OCI-LY7 (cell line): Measurements from ENCODE around the gene AKIRIN2. TPM values are rescaled to one million over a fixed set of nuclear protein-coding genes. Genes with fewer than 3 reads are reported as not detected.

Source experiments
- BruUV-seq: library from RNA; stranded (reverse); fragments of 400-500 nt; replicated peaks from 2 replicates; lab custom pipeline; 2021; lab: Mats Ljungman, UMichigan
- CTCF ChIA-PET: fragments of 300-600 bp; sonication (Branson Sonifier 250); formaldehyde crosslinking; loops from one replicate; lab custom pipeline; 2022; ENCODE audit warnings: antibody characterized with exemption; ENCODE audit not compliant: unreplicated experiment; lab: Charles Lee
- POLR2A ChIA-PET: fragments of 300-600 bp; sonication (Branson Sonifier 250); formaldehyde crosslinking; loops from one replicate; lab custom pipeline; 2022; ENCODE audit warnings: antibody characterized with exemption; lab: Charles Lee
- DNase-seq: peaks from one replicate; pipeline ENCODE4 v3.0.0-alpha.2; 2015; ENCODE audit warnings: low spot score
- H2AFZ ChIP-seq: fragments of 200-600 bp; sonication (generic), shearing (Covaris generic); 2 replicates; pipeline ENCODE4 v1.6.1; 2014; ENCODE audit warnings: mild to moderate bottlenecking, antibody characterized with exemption, low read length, moderate library complexity
- H3K27ac ChIP-seq: fragments of 200-600 bp; sonication (generic); 2 replicates; pipeline ENCODE4 v1.5.1; 2014; ENCODE audit warnings: mixed run types, low read depth, mild to moderate bottlenecking, moderate library complexity, low read length, inconsistent platforms; ENCODE audit not compliant: poor library complexity, severe bottlenecking
- H3K36me3 ChIP-seq: fragments of 200-600 bp; sonication (generic); 2 replicates; pipeline ENCODE4 v1.6.1; 2014; ENCODE audit warnings: mild to moderate bottlenecking, antibody characterized with exemption, low read length, moderate library complexity, mixed read lengths; ENCODE audit not compliant: insufficient read depth
- H3K4me1 ChIP-seq: fragments of 200-600 bp; sonication (generic); 2 replicates; pipeline ENCODE4 v1.5.1; 2014; ENCODE audit warnings: mild to moderate bottlenecking, low read length; ENCODE audit not compliant: insufficient read depth, poor library complexity, severe bottlenecking
- H3K4me2 ChIP-seq: fragments of 200-600 bp; sonication (generic); 2 replicates; pipeline ENCODE4 v1.6.1; 2014; ENCODE audit warnings: mild to moderate bottlenecking, low read length
- H3K4me3 ChIP-seq: fragments of 200-600 bp; sonication (generic); 2 replicates; pipeline ENCODE4 v1.5.1; 2014; ENCODE audit warnings: mild to moderate bottlenecking, low read depth, low read length; ENCODE audit not compliant: poor library complexity, severe bottlenecking
- H3K79me2 ChIP-seq: fragments of 200-600 bp; sonication (generic); 2 replicates; pipeline ENCODE4 v1.6.1; 2016; ENCODE audit warnings: low read depth, mild to moderate bottlenecking, low read length, moderate library complexity, mixed read lengths; ENCODE audit not compliant: insufficient read depth
- H3K9me2 ChIP-seq: fragments of 200-600 bp; sonication (generic); 2 replicates; pipeline ENCODE4 v1.6.1; 2016; ENCODE audit warnings: mild to moderate bottlenecking, low read length, mixed read lengths; ENCODE audit not compliant: insufficient read depth
- H3K9me3 ChIP-seq: fragments of 200-600 bp; sonication (generic); 2 replicates; pipeline ENCODE4 v1.6.1; 2014; ENCODE audit warnings: mild to moderate bottlenecking, mixed run types, low read length, mixed read lengths
- H4K20me1 ChIP-seq: fragments of 200-600 bp; sonication (generic); 2 replicates; pipeline ENCODE4 v1.6.1; 2014; ENCODE audit warnings: mild to moderate bottlenecking, antibody characterized with exemption, low read length, moderate library complexity, mixed read lengths; ENCODE audit not compliant: insufficient read depth
- CTCF ChIP-seq: fragments of 200-600 bp; sonication (generic); conservative IDR thresholded peaks from 2 replicates; pipeline ENCODE4 v1.5.1; 2014; ENCODE audit warnings: mild to moderate bottlenecking, antibody characterized with exemption, low read length, moderate library complexity, mixed read lengths
- EZH2phosphoT487 ChIP-seq: fragments of 200-600 bp; sonication (generic); IDR thresholded peaks from 2 replicates; pipeline ENCODE4 v1.6.1; 2018; ENCODE audit warnings: low read depth, borderline replicate concordance, mild to moderate bottlenecking, mixed run types, antibody characterized with exemption, low read length, moderate library complexity, mixed read lengths
- intact Hi-C: fragments of 100-400 bp; cut with micrococcal nuclease; formaldehyde crosslinking; loops from one replicate; pipeline ENCODE4 v1.10.0; 2022; ENCODE audit not compliant: unreplicated experiment
- total RNA-seq, 2 experiments: library from RNA; depleted of rRNA in 1 of 2; stranded (reverse); fragments of >200 nt in 1 of 2; shearing (Covaris generic) in 1 of 2; gene quantifications; 2 replicates each; pipeline ENCODE4 v1.2.3, GENCODE V29; 2014 to 2022

The AKIRIN2 gene
- total RNA-seq, 2 experiments from 2014 or later, result 70.4 to 127 TPM

GRCh38 chr6:87674290-87674689 lies 27.7 kb downstream of the AKIRIN2 start:
- H3K27ac ChIP-seq, result no peak overlapping the region
- H3K9me3 ChIP-seq, result no peaks in the 10 kb centered on the region
- H4K20me1 ChIP-seq, result no peaks in the 10 kb centered on the region
- no peak overlapping the region for H3K4me3 ChIP-seq
- intact Hi-C loops, result no loop called here
- H2AFZ ChIP-seq, result no peak overlapping the region
- peaks cover 6% of the 10 kb centered on the region for H3K4me1 ChIP-seq
- H3K36me3 ChIP-seq, result peaks cover 97% of the 10 kb centered on the region
- DNase-seq, result no peak
- no peaks in the 10 kb centered on the region for H3K9me2 ChIP-seq
- peaks cover 30% of the 10 kb centered on the region; the same call in 1 of the 2 replicates for H3K79me2 ChIP-seq
- ChIA-PET CTCF (interaction anchor here (0.6 kb wide), 1 partner anchor 10 kb away, joined by 3 read pairs; no protein-coding TSS in a partner anchor), POLR2A (interaction anchor here (1.3 kb wide), 1 partner anchor 8 kb away, joined by 4 read pairs; no protein-coding TSS in a partner anchor)
- BruUV-seq, result no TSS peak
- no peak overlapping the region for H3K4me2 ChIP-seq
- TF ChIP-seq EZH2phosphoT487 (no peak), CTCF (no peak)

- H3K9me3 ChIP-seq, result no peaks in the 10 kb centered on the region
- TF ChIP-seq EZH2phosphoT487 (no peak), CTCF (no peak)
- H2AFZ ChIP-seq, result no peak overlapping the region
- intact Hi-C loops, result no loop called here
- H3K4me3 ChIP-seq, result no peak overlapping the region
- no peaks in the 10 kb centered on the region for H4K20me1 ChIP-seq
- H3K27ac ChIP-seq, result no peak overlapping the region
- peaks cover 95% of the 10 kb centered on the region for H3K36me3 ChIP-seq
- POLR2A ChIA-PET, result interaction anchor here (0.6 to 1.3 kb wide), 5 partner anchors 9 to 143 kb away, joined by 3 to 4 read pairs (median 4); no protein-coding TSS in a partner anchor
- no peak for DNase-seq
- no peak overlapping the region for H3K4me2 ChIP-seq
- H3K9me2 ChIP-seq, result no peaks in the 10 kb centered on the region
- peaks cover 10% of the 10 kb centered on the region for H3K4me1 ChIP-seq
- peaks cover 21% of the 10 kb centered on the region; the same call in 1 of the 2 replicates for H3K79me2 ChIP-seq
- CTCF ChIA-PET, result no interaction called here
- no TSS peak for BruUV-seq
Observed at GRCh38 chr6:87673237-87673636, 28.8 kb downstream of the AKIRIN2 start.

GRCh38 chr6:87672641-87673040 lies 29.4 kb downstream of the AKIRIN2 start:
- Histone ChIP-seq H3K79me2 (peaks cover 16% of the 10 kb centered on the region; the same call in 1 of the 2 replicates), H3K36me3 (peaks cover 95% of the 10 kb centered on the region), H3K4me2 (no peak overlapping the region), H3K9me2 (no peaks in the 10 kb centered on the region), H3K4me3 (no peak overlapping the region), H2AFZ (no peak overlapping the region), H4K20me1 (no peaks in the 10 kb centered on the region), H3K9me3 (no peaks in the 10 kb centered on the region), H3K4me1 (peaks cover 10% of the 10 kb centered on the region), H3K27ac (no peak overlapping the region)
- no peak for TF ChIP-seq CTCF
- TF ChIP-seq EZH2phosphoT487, result no peak
- BruUV-seq, result no TSS peak
- intact Hi-C loops, result no loop called here
- ChIA-PET CTCF (no interaction called here), POLR2A (interaction anchor here (0.6 to 1.2 kb wide), 4 partner anchors 9 to 27 kb away, joined by 3 to 4 read pairs (median 4); no protein-coding TSS in a partner anchor)
- DNase-seq, result no peak
